K562 (cell line): ENCODE measurements around the gene PCF11. TPM values are rescaled to one million over a fixed set of nuclear protein-coding genes. Genes with fewer than 3 reads are reported as not detected.

ENCODE experiments used
- ATAC-seq: fragments of 200-7000 bp; cut with Tn5 transposase; 3 replicates; pipeline ENCODE4 v1.9.1; 2020; ENCODE audit warnings: moderate library complexity
- BruUV-seq: library from RNA; stranded (reverse); fragments of 400-500 nt; replicated peaks from 2 replicates; lab custom pipeline; 2021; lab: Mats Ljungman, UMichigan
- CTCF ChIA-PET: fragments of 300-600 bp; formaldehyde crosslinking; extraction: SDS; loops from one replicate; lab custom pipeline; 2021; ENCODE audit warnings: low intra/inter-chr PET ratio; lab: Yijun Ruan, JAX
- POLR2A ChIA-PET: fragments of 300-600, 350-650 bp; sonication (Branson Sonifier 250); formaldehyde crosslinking; extraction: SDS; loops from one replicate; lab custom pipeline; 2021; ENCODE audit warnings: antibody characterized with exemption, inconsistent platforms; lab: Yijun Ruan, JAX
- DNase-seq, 4 experiments: peaks; one replicate each; pipeline versions ENCODE4 v3.0.0 to v3.0.0-alpha.2; 2011 to 2018; ENCODE audit warnings: low spot score in 3 of 4, mixed read lengths in 3 of 4; ENCODE audit errors: extremely low read depth in 1 of 4
- FAIRE-seq: peaks from 2 replicates; lab custom pipeline; 2011; peaks lifted over from hg19 to GRCh38; lab: Jason Lieb, UNC
- H2AFZ ChIP-seq: 2 replicates; pipeline ENCODE4 v1.6.0; 2011; ENCODE audit warnings: low read depth, low read length, control low read depth, inconsistent platforms
- H3K27ac ChIP-seq: fragments of 200-600 bp; 3 replicates; pipeline ENCODE4 v1.8.0; 2011; ENCODE audit warnings: low read depth, mild to moderate bottlenecking, control low read depth, inconsistent platforms, low read length, moderate library complexity, mixed read lengths; ENCODE audit errors: extremely low read depth
- H3K27me3 ChIP-seq, 2 experiments: fragments of 300-600 bp in 1 of 2; 2 replicates in 1 of 2; 3 replicates in 1 of 2; pipeline versions ENCODE4 v1.6.0 to v1.8.0; 2011; ENCODE audit warnings: inconsistent platforms in 2 of 2, low read length in 2 of 2, mild to moderate bottlenecking in 1 of 2, mixed read lengths in 1 of 2, moderate library complexity in 1 of 2; ENCODE audit not compliant: control insufficient read depth in 2 of 2, insufficient read depth in 2 of 2
- H3K36me3 ChIP-seq: fragments of 300-600 bp; 3 replicates; pipeline ENCODE4 v1.8.0; 2011; ENCODE audit warnings: mild to moderate bottlenecking, low read length, inconsistent platforms; ENCODE audit not compliant: control insufficient read depth, insufficient read depth
- H3K4me1 ChIP-seq, 2 experiments: fragments of 200-600 bp in 1 of 2; replicated peaks in 1 of 2; 2 replicates in 1 of 2; 3 replicates in 1 of 2; pipeline versions ENCODE4 v1.5.1 to v1.8.0; 2011; ENCODE audit warnings: inconsistent platforms in 2 of 2, low read length in 2 of 2, mild to moderate bottlenecking in 1 of 2, mixed read lengths in 1 of 2, moderate library complexity in 1 of 2; ENCODE audit not compliant: control insufficient read depth in 2 of 2, insufficient read depth in 2 of 2
- H3K4me2 ChIP-seq: 2 replicates; pipeline ENCODE4 v1.6.1; 2011; ENCODE audit warnings: low read length, control low read depth, inconsistent platforms, mixed read lengths; ENCODE audit not compliant: insufficient read depth
- H3K4me3 ChIP-seq: fragments of 200-600 bp; sonication (generic), shearing (Covaris generic); 2 replicates; pipeline ENCODE4 v1.5.1; 2016; ENCODE audit warnings: control low read depth, inconsistent platforms
- H3K79me2 ChIP-seq: fragments of 200-600 bp; 3 replicates; pipeline ENCODE4 v1.8.0; 2011; ENCODE audit warnings: low read length, inconsistent platforms; ENCODE audit not compliant: control insufficient read depth, insufficient read depth
- H3K9ac ChIP-seq, 2 experiments: 2 replicates each; pipeline versions ENCODE4 v1.6.0 to v1.6.1; 2011; ENCODE audit warnings: low read depth in 2 of 2, low read length in 2 of 2, control low read depth in 1 of 2, inconsistent platforms in 1 of 2, mild to moderate bottlenecking in 1 of 2, mixed read lengths in 1 of 2; ENCODE audit not compliant: insufficient read depth in 1 of 2
- H3K9me1 ChIP-seq: one replicate; pipeline ENCODE4 v1.6.0; 2011; ENCODE audit warnings: inconsistent platforms, mild to moderate bottlenecking, low read length, moderate library complexity; ENCODE audit not compliant: control insufficient read depth, insufficient read depth
- H3K9me3 ChIP-seq: replicated peaks from 2 replicates; pipeline ENCODE4 v1.5.1; 2011; ENCODE audit warnings: low read depth, low read length, inconsistent platforms; ENCODE audit not compliant: control insufficient read depth, insufficient read depth
- H4K20me1 ChIP-seq: replicated peaks from 2 replicates; pipeline ENCODE4 v1.6.1; 2011; ENCODE audit warnings: low read length, inconsistent platforms, mixed read lengths; ENCODE audit not compliant: control insufficient read depth, insufficient read depth
- CC2D1A ChIP-seq: fragments of 450-650 bp; IDR thresholded peaks from 2 replicates; pipeline ENCODE4 v1.6.1; 2017; ENCODE audit warnings: mild to moderate bottlenecking
- FOS ChIP-seq: IDR thresholded peaks from 3 replicates; pipeline ENCODE4 v1.6.1; 2011; ENCODE audit not compliant: insufficient read length; ENCODE audit errors: extremely low read depth
- RAD21 ChIP-seq, 2 experiments: fragments of 250-450 bp in 1 of 2; fragments of 450-650 bp in 1 of 2; sonication (Bioruptor Pico) in 1 of 2; formaldehyde crosslinking in 1 of 2; IDR thresholded peaks in 1 of 2; conservative IDR thresholded peaks in 1 of 2; 2 replicates each; pipeline versions ENCODE4 v1.4.0 to v1.8.0; 2020 to 2022; ENCODE audit warnings: mild to moderate bottlenecking in 2 of 2, moderate library complexity in 1 of 2
- ZBTB8A ChIP-seq: fragments of 450-650 bp; IDR thresholded peaks from 2 replicates; pipeline ENCODE4 v1.6.1; 2018; ENCODE audit warnings: mild to moderate bottlenecking, moderate library complexity; ENCODE audit not compliant: partially characterized antibody
- ZNF445 ChIP-seq: fragments of 250-450 bp; sonication (Bioruptor Pico); IDR thresholded peaks from 2 replicates; pipeline ENCODE4 v1.4.0; 2020; ENCODE audit warnings: low read depth, mild to moderate bottlenecking, moderate library complexity
- WGBS: fragments of 100-300 bp; shearing (Covaris generic); methylation state at CpG from one replicate; pipeline ENCODE4 v1.1.6; 2016; ENCODE audit warnings: low coverage, mixed read lengths; ENCODE audit not compliant: insufficient coverage; ENCODE audit errors: missing lambda C conversion rate; 5-methylcytosine and 5-hydroxymethylcytosine counted together
- in situ Hi-C: fragments of 300-500 bp; cut with MboI; formaldehyde crosslinking; loops from 4 replicates; pipeline ENCODE4 v1.15.0; 2018; ENCODE audit warnings: inconsistent platforms, mixed read lengths
- intact Hi-C: fragments of 100-400 bp; cut with micrococcal nuclease; formaldehyde crosslinking; loops from 2 replicates; pipeline ENCODE4 v1.14.2; 2022
- polyA plus RNA-seq, 8 experiments: library from polyadenylated mRNA; depleted of rRNA in 4 of 8; stranded (reverse) in 5 of 8; unstranded in 3 of 8; fragments of >200 nt; fragmentation: Nextera tagmentation in 2 of 8; fragmentation: Illumina TruSeq in 1 of 8; extraction: Ambion mirVana in 2 of 8; extraction: Trizol in 1 of 8; gene quantifications; 2 replicates each; pipeline versions ENCODE4 v1.2.1 to v1.2.3, GENCODE V29; 2011 to 2014; ENCODE audit warnings: inconsistent platforms in 1 of 8, missing spikeins in 1 of 8
- total RNA-seq, 7 experiments: library from RNA; depleted of rRNA in 6 of 7; stranded (reverse); fragments of >200 nt in 6 of 7; fragmentation: Illumina TruSeq in 2 of 7; extraction: Trizol in 2 of 7; gene quantifications; 2 replicates each; pipeline versions ENCODE4 v1.2.1 to v1.2.3, GENCODE V29; 2011 to 2021; ENCODE audit warnings: low replicate concordance in 1 of 7
- TF ChIP-seq, protein P1 (sequence below): sonication (generic); formaldehyde crosslinking; IDR thresholded peaks from 2 replicates; pipeline ENCODE4 v1.5.0; 2020; ENCODE audit warnings: missing genetic modification reagents
- TF ChIP-seq, protein P2 (sequence below): sonication (generic); formaldehyde crosslinking; IDR thresholded peaks from 2 replicates; pipeline ENCODE4 v1.8.0; 2022; ENCODE audit warnings: mild to moderate bottlenecking, missing genetic modification reagents
- TF ChIP-seq, protein P3 (sequence below): fragments of 200-800 bp; sonication (Bioruptor generic); IDR thresholded peaks from 2 replicates; pipeline ENCODE4 v1.6.1; 2017; ENCODE audit warnings: missing genetic modification characterization, missing compliant biosample characterization
- TF ChIP-seq, protein P4 (sequence below), 3 experiments: IDR thresholded peaks in 2 of 3; conservative IDR thresholded peaks in 1 of 3; 2 replicates each; pipeline ENCODE4 v1.5.1; 2011 to 2012; ENCODE audit warnings: low read length in 3 of 3, mild to moderate bottlenecking in 3 of 3, control low read depth in 2 of 3, improper control_type of control experiment in 1 of 3, inconsistent platforms in 1 of 3, low read depth in 1 of 3, mixed read lengths in 1 of 3, moderate library complexity in 1 of 3; ENCODE audit not compliant: insufficient read depth in 2 of 3
- TF ChIP-seq, protein P5 (sequence below): fragments of 450-650 bp; IDR thresholded peaks from 2 replicates; pipeline ENCODE4 v1.6.1; 2016

PCF11 gene
- total and polyA plus RNA-seq, 9 of the 15 experiments (the other 6 are each of a cell fraction or from before 2014, with no cell fraction given) = 9.3 to 91.6 (median 54.4) TPM

DNA sequence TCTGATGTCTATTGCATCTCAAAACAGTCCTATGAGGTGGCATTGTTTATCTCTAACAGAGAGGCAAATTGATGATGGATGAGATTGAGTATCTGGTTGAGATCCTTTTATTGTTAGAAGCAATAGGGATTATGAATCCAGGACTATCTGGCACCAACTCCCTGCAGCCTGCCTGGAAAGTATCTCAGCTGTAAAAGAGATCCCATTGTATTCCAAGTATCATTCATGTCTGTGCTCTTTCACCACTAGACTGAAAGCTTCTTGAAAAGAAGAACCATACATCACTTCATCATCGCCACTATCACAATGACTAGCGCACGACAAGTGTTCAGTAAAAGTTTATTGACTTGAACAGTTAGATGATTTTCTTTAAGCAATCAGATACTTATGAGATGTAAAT, 41.9 kb upstream of the PCF11 start (continued):
- TF ChIP-seq ZBTB8A (no peak), ZNF445 (CRISPR knock-in tag) (no peak), CC2D1A (no peak)
- TF ChIP-seq, protein P1, sequence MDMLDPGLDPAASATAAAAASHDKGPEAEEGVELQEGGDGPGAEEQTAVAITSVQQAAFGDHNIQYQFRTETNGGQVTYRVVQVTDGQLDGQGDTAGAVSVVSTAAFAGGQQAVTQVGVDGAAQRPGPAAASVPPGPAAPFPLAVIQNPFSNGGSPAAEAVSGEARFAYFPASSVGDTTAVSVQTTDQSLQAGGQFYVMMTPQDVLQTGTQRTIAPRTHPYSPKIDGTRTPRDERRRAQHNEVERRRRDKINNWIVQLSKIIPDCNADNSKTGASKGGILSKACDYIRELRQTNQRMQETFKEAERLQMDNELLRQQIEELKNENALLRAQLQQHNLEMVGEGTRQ (CRISPR knock-in tag) = no peak
- TF ChIP-seq, protein P2, sequence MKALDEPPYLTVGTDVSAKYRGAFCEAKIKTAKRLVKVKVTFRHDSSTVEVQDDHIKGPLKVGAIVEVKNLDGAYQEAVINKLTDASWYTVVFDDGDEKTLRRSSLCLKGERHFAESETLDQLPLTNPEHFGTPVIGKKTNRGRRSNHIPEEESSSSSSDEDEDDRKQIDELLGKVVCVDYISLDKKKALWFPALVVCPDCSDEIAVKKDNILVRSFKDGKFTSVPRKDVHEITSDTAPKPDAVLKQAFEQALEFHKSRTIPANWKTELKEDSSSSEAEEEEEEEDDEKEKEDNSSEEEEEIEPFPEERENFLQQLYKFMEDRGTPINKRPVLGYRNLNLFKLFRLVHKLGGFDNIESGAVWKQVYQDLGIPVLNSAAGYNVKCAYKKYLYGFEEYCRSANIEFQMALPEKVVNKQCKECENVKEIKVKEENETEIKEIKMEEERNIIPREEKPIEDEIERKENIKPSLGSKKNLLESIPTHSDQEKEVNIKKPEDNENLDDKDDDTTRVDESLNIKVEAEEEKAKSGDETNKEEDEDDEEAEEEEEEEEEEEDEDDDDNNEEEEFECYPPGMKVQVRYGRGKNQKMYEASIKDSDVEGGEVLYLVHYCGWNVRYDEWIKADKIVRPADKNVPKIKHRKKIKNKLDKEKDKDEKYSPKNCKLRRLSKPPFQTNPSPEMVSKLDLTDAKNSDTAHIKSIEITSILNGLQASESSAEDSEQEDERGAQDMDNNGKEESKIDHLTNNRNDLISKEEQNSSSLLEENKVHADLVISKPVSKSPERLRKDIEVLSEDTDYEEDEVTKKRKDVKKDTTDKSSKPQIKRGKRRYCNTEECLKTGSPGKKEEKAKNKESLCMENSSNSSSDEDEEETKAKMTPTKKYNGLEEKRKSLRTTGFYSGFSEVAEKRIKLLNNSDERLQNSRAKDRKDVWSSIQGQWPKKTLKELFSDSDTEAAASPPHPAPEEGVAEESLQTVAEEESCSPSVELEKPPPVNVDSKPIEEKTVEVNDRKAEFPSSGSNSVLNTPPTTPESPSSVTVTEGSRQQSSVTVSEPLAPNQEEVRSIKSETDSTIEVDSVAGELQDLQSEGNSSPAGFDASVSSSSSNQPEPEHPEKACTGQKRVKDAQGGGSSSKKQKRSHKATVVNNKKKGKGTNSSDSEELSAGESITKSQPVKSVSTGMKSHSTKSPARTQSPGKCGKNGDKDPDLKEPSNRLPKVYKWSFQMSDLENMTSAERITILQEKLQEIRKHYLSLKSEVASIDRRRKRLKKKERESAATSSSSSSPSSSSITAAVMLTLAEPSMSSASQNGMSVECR (CRISPR knock-in tag) = no peak

DNA sequence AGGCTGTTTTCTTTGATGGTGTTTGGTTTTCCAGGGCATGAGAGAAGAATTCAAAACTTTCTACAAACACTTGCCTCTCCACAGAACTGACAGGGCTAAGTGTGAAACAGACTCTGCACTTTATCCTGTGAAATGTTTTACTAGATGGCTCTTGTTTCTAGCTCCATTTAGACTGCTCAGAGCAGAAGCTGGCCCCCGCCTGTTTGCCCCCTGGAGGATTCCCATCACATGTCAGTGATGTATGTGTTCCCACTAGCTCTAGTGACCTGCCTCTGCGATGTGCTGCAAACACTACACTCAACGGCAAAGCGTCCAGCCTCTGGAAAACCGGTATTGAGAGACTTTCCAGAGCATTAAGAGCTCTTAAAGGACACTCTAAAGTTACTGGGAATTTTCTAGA, 41.4 kb upstream of the PCF11 start:
- H3K9me3 ChIP-seq = no peaks in the 10 kb centered on the region
- H3K4me3 ChIP-seq = no peak overlapping the region
- ATAC-seq (peak; percentile 76), FAIRE-seq (no peak), DNase-seq (peak in 1 of 4 experiments; percentile 22)
- H3K27me3 ChIP-seq = no peaks in the 10 kb centered on the region
- no peak overlapping the region; a peak in 1 of 4 replicates for H3K9ac ChIP-seq
- BruUV-seq = no TSS peak
- H3K79me2 ChIP-seq = no peaks in the 10 kb centered on the region
- no peak for TF ChIP-seq FOS
- TF ChIP-seq, protein P3, sequence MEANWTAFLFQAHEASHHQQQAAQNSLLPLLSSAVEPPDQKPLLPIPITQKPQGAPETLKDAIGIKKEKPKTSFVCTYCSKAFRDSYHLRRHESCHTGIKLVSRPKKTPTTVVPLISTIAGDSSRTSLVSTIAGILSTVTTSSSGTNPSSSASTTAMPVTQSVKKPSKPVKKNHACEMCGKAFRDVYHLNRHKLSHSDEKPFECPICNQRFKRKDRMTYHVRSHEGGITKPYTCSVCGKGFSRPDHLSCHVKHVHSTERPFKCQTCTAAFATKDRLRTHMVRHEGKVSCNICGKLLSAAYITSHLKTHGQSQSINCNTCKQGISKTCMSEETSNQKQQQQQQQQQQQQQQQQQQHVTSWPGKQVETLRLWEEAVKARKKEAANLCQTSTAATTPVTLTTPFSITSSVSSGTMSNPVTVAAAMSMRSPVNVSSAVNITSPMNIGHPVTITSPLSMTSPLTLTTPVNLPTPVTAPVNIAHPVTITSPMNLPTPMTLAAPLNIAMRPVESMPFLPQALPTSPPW (CRISPR knock-in tag) = no peak
- TF ChIP-seq RAD21 (CRISPR knock-in tag; conservative IDR thresholded peaks at IDR 0.05 in 1 of 2, IDR thresholded peaks at IDR 0.05 in 1 of 2) = 0 out of 4 replicates have a peak, but pooled peaks of 1 of the 2 experiments have one; percentile 2
- TF ChIP-seq, protein P4, sequence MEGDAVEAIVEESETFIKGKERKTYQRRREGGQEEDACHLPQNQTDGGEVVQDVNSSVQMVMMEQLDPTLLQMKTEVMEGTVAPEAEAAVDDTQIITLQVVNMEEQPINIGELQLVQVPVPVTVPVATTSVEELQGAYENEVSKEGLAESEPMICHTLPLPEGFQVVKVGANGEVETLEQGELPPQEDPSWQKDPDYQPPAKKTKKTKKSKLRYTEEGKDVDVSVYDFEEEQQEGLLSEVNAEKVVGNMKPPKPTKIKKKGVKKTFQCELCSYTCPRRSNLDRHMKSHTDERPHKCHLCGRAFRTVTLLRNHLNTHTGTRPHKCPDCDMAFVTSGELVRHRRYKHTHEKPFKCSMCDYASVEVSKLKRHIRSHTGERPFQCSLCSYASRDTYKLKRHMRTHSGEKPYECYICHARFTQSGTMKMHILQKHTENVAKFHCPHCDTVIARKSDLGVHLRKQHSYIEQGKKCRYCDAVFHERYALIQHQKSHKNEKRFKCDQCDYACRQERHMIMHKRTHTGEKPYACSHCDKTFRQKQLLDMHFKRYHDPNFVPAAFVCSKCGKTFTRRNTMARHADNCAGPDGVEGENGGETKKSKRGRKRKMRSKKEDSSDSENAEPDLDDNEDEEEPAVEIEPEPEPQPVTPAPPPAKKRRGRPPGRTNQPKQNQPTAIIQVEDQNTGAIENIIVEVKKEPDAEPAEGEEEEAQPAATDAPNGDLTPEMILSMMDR (IDR thresholded peaks at IDR 0.05 in 2 of 3, conservative IDR thresholded peaks at IDR 0.05 in 1 of 3; ENCODE audit: insufficient read depth in 2 of 3, low read depth in 1 of 3, low read length in 3 of 3) = peak in 1 of 3 experiments; percentile 14; a peak in 1 of 6 replicates
- TF ChIP-seq, protein P5, sequence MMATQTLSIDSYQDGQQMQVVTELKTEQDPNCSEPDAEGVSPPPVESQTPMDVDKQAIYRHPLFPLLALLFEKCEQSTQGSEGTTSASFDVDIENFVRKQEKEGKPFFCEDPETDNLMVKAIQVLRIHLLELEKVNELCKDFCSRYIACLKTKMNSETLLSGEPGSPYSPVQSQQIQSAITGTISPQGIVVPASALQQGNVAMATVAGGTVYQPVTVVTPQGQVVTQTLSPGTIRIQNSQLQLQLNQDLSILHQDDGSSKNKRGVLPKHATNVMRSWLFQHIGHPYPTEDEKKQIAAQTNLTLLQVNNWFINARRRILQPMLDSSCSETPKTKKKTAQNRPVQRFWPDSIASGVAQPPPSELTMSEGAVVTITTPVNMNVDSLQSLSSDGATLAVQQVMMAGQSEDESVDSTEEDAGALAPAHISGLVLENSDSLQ = 0 out of 2 replicates have a peak, but pooled peaks have one; percentile 5
- peak overlapping the region; percentile 21; the same call in 1 of the 2 replicates for H3K4me2 ChIP-seq
- H3K27ac ChIP-seq = no peak overlapping the region
- H3K36me3 ChIP-seq = no peaks in the 10 kb centered on the region
- peaks cover 0 to 6% of the 10 kb centered on the region in 2 experiments; a peak in 2 of 5 replicates for H3K4me1 ChIP-seq
- intact Hi-C loops (no loop called here), in situ Hi-C loops (no loop called here)
- 22% methylated on average over 5 of the region's 5 CpGs for WGBS
- peak overlapping the region; percentile 77 for H2AFZ ChIP-seq
- no peaks in the 10 kb centered on the region for H4K20me1 ChIP-seq
- CTCF ChIA-PET = no interaction called here
- no peaks in the 10 kb centered on the region for H3K9me1 ChIP-seq
- POLR2A ChIA-PET = interaction anchor here (1.0 kb wide), 1 partner anchor 16 kb away, joined by 3 read pairs; no protein-coding TSS in a partner anchor
